GM23338 (cell line): Measurements from ENCODE around the gene NCOA7.

Experiments used
- CREB1 ChIP-seq: fragments of 250-450 bp; sonication (Bioruptor Pico); IDR thresholded peaks from 2 replicates; pipeline ENCODE4 v1.5.0; 2020; ENCODE audit warnings: low read depth, mild to moderate bottlenecking, moderate library complexity
- CTCF ChIP-seq, 2 experiments: fragments of 200-600 bp in 1 of 2; sonication (generic) in 1 of 2; conservative IDR thresholded peaks; 2 replicates each; pipeline versions ENCODE4 v1.5.1 to v1.6.1; 2016 to 2017; ENCODE audit warnings: antibody characterized with exemption in 2 of 2, low read depth in 2 of 2, mild to moderate bottlenecking in 2 of 2, moderate library complexity in 1 of 2
- ETS1 ChIP-seq: IDR thresholded peaks from 2 replicates; pipeline ENCODE4 v1.6.1; 2016; ENCODE audit warnings: antibody characterized with exemption
- EZH2 ChIP-seq: fragments of 200-600 bp; sonication (generic); IDR thresholded peaks from one replicate; pipeline ENCODE4 v1.8.0; 2017; ENCODE audit warnings: antibody characterized with exemption, mild to moderate bottlenecking, low read depth; ENCODE audit not compliant: unreplicated experiment
- EZH2phosphoT487 ChIP-seq: fragments of 200-600 bp; sonication (generic); IDR thresholded peaks from one replicate; pipeline ENCODE4 v1.8.1; 2018; ENCODE audit warnings: antibody characterized with exemption; ENCODE audit not compliant: unreplicated experiment
- JUNB ChIP-seq: IDR thresholded peaks from one replicate; pipeline ENCODE4 v1.6.1; 2016; ENCODE audit warnings: antibody characterized with exemption; ENCODE audit not compliant: unreplicated experiment
- NANOG ChIP-seq: IDR thresholded peaks from 2 replicates; pipeline ENCODE4 v1.6.1; 2016; ENCODE audit warnings: antibody characterized with exemption, borderline replicate concordance
- POLR2AphosphoS5 ChIP-seq: IDR thresholded peaks from 2 replicates; pipeline ENCODE4 v1.6.1; 2016; ENCODE audit warnings: antibody characterized with exemption, low read depth
- REST ChIP-seq: IDR thresholded peaks from one replicate; pipeline ENCODE4 v1.6.1; 2018; ENCODE audit warnings: antibody characterized with exemption; ENCODE audit not compliant: unreplicated experiment
- STAT1 ChIP-seq: IDR thresholded peaks from one replicate; pipeline ENCODE4 v1.6.1; 2016; ENCODE audit warnings: antibody characterized with exemption; ENCODE audit not compliant: unreplicated experiment
- ZNF114 ChIP-seq: fragments of 250-450 bp; sonication (Bioruptor Pico); IDR thresholded peaks from 2 replicates; pipeline ENCODE4 v1.5.0; 2020; ENCODE audit warnings: mild to moderate bottlenecking, moderate library complexity
- ZNF331 ChIP-seq: fragments of 250-450 bp; sonication (Bioruptor Pico); IDR thresholded peaks from 2 replicates; pipeline ENCODE4 v1.5.0; 2020; ENCODE audit warnings: low read depth, mild to moderate bottlenecking, moderate library complexity
- ZNF462 ChIP-seq: fragments of 250-450 bp; sonication (Bioruptor Pico); IDR thresholded peaks from 2 replicates; pipeline ENCODE4 v1.5.0; 2020; ENCODE audit warnings: mild to moderate bottlenecking, moderate library complexity

- TF ChIP-seq CTCF (conservative IDR thresholded peaks at IDR 0.05; ENCODE audit: low read depth in 2 of 2) = no peak
- no peak for TF ChIP-seq POLR2AphosphoS5
- TF ChIP-seq ZNF462 = no peak
- no peak for TF ChIP-seq EZH2
- no peak for TF ChIP-seq REST
- TF ChIP-seq ETS1 = no peak
- no peak for TF ChIP-seq EZH2phosphoT487
- no peak for TF ChIP-seq JUNB
- TF ChIP-seq CREB1 (CRISPR knock-in tag) = no peak
- no peak for TF ChIP-seq NANOG
- TF ChIP-seq ZNF331 (CRISPR knock-in tag) = no peak
- TF ChIP-seq STAT1 = no peak
- no peak for TF ChIP-seq ZNF114 (CRISPR knock-in tag)
Measured at GRCh38 chr6:125855783-125856182, 65.0 kb downstream of the NCOA7 start.
